GM21619 (cell line): ENCODE results near the gene TEPSIN.
"Not testable (repeated sequence)": the region's sequence is repeated elsewhere in the genome, so short reads cannot be mapped to it uniquely, and the experiment has no call there.

ENCODE experiments used
- ATAC-seq: cut with Tn5 transposase; IDR thresholded peaks from one replicate; pipeline ENCODE4 v1.9.1; 2021; ENCODE audit not compliant: unreplicated experiment

Gene TEPSIN

GRCh38 chr17:81237591-81238489 is 1.0 kb downstream of the TEPSIN start:
- no peak for ATAC-seq

GRCh38 chr17:81236784-81237183 is 2.1 kb downstream of the TEPSIN start:
- no peak for ATAC-seq

GRCh38 chr17:81235822-81236740 is 2.8 kb downstream of the TEPSIN start:
- no peak for ATAC-seq

GRCh38 chr17:81234940-81235821 is 3.7 kb downstream of the TEPSIN start:
- ATAC-seq = no peak

- ATAC-seq = no peak
Measured at GRCh38 chr17:81234506-81234855, 4.4 kb downstream of the TEPSIN start.

GRCh38 chr17:81233811-81234505 is 4.9 kb downstream of the TEPSIN start:
- ATAC-seq = no peak

GRCh38 chr17:81233316-81233715 is 5.5 kb downstream of the TEPSIN start:
- ATAC-seq = no peak

GRCh38 chr17:81232616-81233241 is 6.1 kb downstream of the TEPSIN start:
- no peak for ATAC-seq

GRCh38 chr17:81231766-81232581 is 6.9 kb downstream of the TEPSIN start:
- no peak for ATAC-seq

- no peak for ATAC-seq
Measured at GRCh38 chr17:81231121-81231645, 7.7 kb downstream of the TEPSIN start.

GRCh38 chr17:81230043-81230820 is 8.6 kb downstream of the TEPSIN start:
- no peak for ATAC-seq

- no peak for ATAC-seq
Measured at GRCh38 chr17:81229666-81229920, 9.3 kb downstream of the TEPSIN start.

- ATAC-seq = no peak
Measured at GRCh38 chr17:81228834-81229665, 9.8 kb downstream of the TEPSIN start.

GRCh38 chr17:81228420-81228819 is 10.4 kb downstream of the TEPSIN start:
- ATAC-seq = no peak

- not testable (repeated sequence) for ATAC-seq
Measured at GRCh38 chr17:81227630-81228029, 11.2 kb downstream of the TEPSIN start.

GRCh38 chr17:81223762-81224130 is 15.1 kb downstream of the TEPSIN start:
- no peak for ATAC-seq
